Small intestine (tissue), 7 donors: ENCODE measurements around the gene KLRF1. TPM values are rescaled to one million over a fixed set of nuclear protein-coding genes. Genes with fewer than 3 reads are reported as not detected.

Experiments used
- DNase-seq, 2 donors: peaks; one replicate each; pipeline versions ENCODE4 v3.0.0 to v3.0.0-alpha.2; 2013
- FAIRE-seq: peaks from 2 replicates; lab custom pipeline; 2012; peaks lifted over from hg19 to GRCh38; lab: Jason Lieb, UNC
- H3K27ac ChIP-seq, 3 donors: one replicate each; pipeline ENCODE4 v1.5.1; 2013; ENCODE audit warnings: low read length in 2 of 3, mild to moderate bottlenecking in 2 of 3, control low read depth in 1 of 3, inconsistent platforms in 1 of 3, low read depth in 1 of 3, moderate library complexity in 1 of 3
- H3K27me3 ChIP-seq, 3 donors: one replicate each; pipeline ENCODE4 v1.6.1; 2013; ENCODE audit warnings: low read length in 3 of 3, inconsistent platforms in 1 of 3; ENCODE audit not compliant: control insufficient read depth in 3 of 3, insufficient read depth in 3 of 3
- H3K36me3 ChIP-seq, 3 donors: one replicate each; pipeline ENCODE4 v1.6.1; 2013; ENCODE audit warnings: low read length in 3 of 3, inconsistent platforms in 1 of 3, low read depth in 1 of 3, mild to moderate bottlenecking in 1 of 3, moderate library complexity in 1 of 3; ENCODE audit not compliant: control insufficient read depth in 3 of 3, insufficient read depth in 2 of 3
- H3K4me1 ChIP-seq, 3 donors: one replicate each; pipeline ENCODE4 v1.6.1; 2013; ENCODE audit warnings: low read length in 2 of 3, inconsistent platforms in 1 of 3, low read depth in 1 of 3, mild to moderate bottlenecking in 1 of 3, moderate library complexity in 1 of 3; ENCODE audit not compliant: control insufficient read depth in 3 of 3, insufficient read depth in 2 of 3
- H3K4me3 ChIP-seq, 3 donors: one replicate each; pipeline ENCODE4 v1.5.1; 2013; ENCODE audit warnings: low read length in 3 of 3, control low read depth in 1 of 3, inconsistent platforms in 1 of 3, low read depth in 1 of 3, mild to moderate bottlenecking in 1 of 3, moderate library complexity in 1 of 3
- H3K9me3 ChIP-seq, 2 donors: one replicate each; pipeline ENCODE4 v1.6.1; 2013; ENCODE audit warnings: low read depth in 1 of 2, low read length in 1 of 2; ENCODE audit not compliant: control insufficient read depth in 2 of 2, insufficient read depth in 1 of 2
- WGBS, 3 donors: extraction: QIAGEN DNeasy Blood & Tissue Kit; methylation state at CpG; one replicate each; pipeline ENCODE4 v1.1.7; 2013; 5-methylcytosine and 5-hydroxymethylcytosine counted together
- polyA plus RNA-seq, 4 donors: library from polyadenylated mRNA; stranded (reverse) in 3 of 4; unstranded in 1 of 4; fragments of 200-250 nt in 3 of 4; fragments of 120-200 nt in 1 of 4; gene quantifications; one replicate each; pipeline versions ENCODE4 v1.2.1 to v1.2.3, GENCODE V29; 2013
- donor health status: healthy with polysubstance abuse.
- donor health status: control.
- donor health status: control.
- donor health status: Bipolar disorder and iron deficiency.
- donor health status: healthy.

The KLRF1 gene
- polyA plus RNA-seq, 4 donors: 0.24 to 0.47 TPM; not detected in 2

DNA sequence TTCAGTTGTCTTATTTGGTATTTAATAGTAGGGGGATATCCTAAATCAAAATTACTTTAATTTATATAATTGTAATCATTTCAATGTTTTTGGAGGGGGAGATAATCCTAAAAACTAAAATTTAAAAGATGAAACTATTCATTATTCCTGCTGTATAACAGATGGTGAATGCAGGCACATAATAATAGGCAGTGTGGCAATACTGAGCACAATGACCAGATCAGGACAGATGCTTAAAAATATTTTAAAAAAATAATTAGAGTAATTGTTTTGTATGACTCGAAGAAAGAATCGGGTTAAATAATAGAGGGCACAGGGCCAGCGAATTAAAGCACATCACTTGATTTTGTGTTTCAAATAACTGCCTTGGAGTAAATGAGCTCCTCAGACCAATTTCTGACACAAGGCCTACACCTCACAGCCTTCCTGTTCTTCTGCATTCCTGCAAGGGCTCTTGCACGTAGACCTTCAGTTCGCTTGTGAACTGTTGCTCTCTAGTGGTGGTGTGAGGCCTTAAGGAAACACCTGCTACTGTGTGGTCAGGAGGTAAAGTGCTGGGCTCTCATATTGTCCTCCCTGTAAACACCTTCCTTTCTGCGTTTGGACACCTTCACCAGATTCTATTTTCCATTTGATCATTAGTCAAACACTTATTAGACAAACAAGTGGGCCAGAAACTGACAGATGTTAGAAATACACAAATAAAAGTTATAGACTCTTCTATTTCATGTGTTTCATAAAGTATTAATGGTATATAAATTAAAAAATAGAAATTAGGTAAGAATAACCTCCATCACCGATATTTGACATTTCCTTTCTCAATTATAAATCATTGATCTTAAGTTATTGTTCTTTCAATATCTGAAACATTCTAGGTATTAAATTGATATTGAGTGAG lies 29.3 kb upstream of the KLRF1 start:
- Histone ChIP-seq H3K4me3 (no peak overlapping the region), H3K4me1 (no peaks in the 10 kb centered on the region), H3K9me3 (no peaks in the 10 kb centered on the region), H3K36me3 (no peaks in the 10 kb centered on the region), H3K27me3 (no peaks in the 10 kb centered on the region), H3K27ac (no peak overlapping the region)
- DNase-seq (peak; percentile 67 to 82), FAIRE-seq (no peak)
- WGBS, 3 donors: 44 to 52% (median 46%) methylated on average over 7 of the region's 7 CpGs

DNA sequence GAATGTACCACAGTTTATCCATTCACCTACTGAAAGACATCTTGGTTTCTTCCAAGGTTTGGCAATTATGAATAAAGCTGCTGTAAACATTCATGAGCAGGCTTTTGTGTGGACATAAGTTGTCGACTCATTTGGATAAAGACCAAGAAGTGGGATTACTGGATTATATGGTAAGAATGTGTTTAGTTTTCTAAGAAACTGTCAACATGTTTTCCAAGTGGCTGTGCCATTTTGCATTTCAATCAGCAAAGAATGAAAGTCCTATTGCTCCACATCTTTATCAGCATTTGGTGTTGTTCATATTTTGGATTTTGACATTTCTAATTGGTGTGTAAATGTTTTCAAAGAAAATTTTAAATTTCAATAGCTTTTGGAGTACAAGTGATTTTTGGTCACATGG lies 27.3 kb upstream of the KLRF1 start:
- Histone ChIP-seq H3K36me3 (no peaks in the 10 kb centered on the region), H3K27ac (no peak overlapping the region), H3K4me3 (no peak overlapping the region), H3K9me3 (no peaks in the 10 kb centered on the region), H3K27me3 (no peaks in the 10 kb centered on the region), H3K4me1 (no peaks in the 10 kb centered on the region)
- DNase-seq: no peak
- FAIRE-seq: no peak
- WGBS, 3 donors: 54 to 74% (median 69%) methylated on average over 1 of the region's 1 CpG

DNA sequence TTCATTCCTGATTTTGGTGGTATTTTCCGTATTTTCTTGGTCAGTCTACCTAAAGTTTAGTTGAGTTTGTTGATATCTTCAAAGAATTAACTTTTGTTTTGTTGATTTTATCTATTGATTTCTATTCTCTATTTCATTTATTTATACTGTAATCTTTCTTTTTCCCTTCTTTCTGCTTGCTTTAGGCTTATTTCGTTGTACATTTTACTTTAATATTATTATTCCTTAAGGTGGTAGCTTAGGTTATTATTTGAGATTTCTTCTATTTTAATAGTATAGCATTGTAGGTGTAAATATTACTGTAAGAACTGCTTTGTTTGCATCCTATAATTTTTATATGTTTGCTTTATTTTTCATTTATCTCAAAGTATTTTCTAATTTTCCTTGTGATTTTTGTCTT lies 21.4 kb upstream of the KLRF1 start:
- no peaks in the 10 kb centered on the region for H3K36me3 ChIP-seq
- H3K4me1 ChIP-seq: no peaks in the 10 kb centered on the region
- H3K9me3 ChIP-seq: no peaks in the 10 kb centered on the region
- H3K27ac ChIP-seq: no peak overlapping the region
- H3K27me3 ChIP-seq: peaks cover 0 to 2% (median 0%) of the 10 kb centered on the region in 3 donors
- DNase-seq (no peak), FAIRE-seq (peak; percentile 49)
- H3K4me3 ChIP-seq: no peak overlapping the region
- WGBS, 3 donors: 86 to 97% (median 92%) methylated on average over 2 of the region's 2 CpGs

DNA sequence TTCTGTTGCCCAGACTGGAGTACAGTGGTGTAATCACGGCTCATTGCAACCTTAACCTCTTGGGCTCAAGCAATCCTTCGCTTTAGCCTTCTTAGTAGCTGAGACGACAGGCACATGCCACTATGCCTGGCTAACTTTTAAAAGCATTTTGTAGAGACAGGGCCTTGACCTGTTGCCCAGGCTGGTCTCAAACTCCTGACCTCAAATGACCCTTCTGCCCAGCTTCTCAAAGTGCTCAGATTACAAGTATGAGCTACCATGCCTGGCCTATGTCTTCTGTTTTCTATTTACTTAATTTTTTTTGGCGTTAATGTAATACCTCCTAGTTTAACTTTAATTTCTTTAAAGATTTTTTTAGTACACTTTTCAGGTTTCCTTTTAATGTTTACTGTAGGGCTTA lies 20.6 kb upstream of the KLRF1 start:
- no peak for FAIRE-seq
- Histone ChIP-seq H3K36me3 (no peaks in the 10 kb centered on the region), H3K27ac (no peak overlapping the region), H3K27me3 (peaks cover 0 to 2% (median 0%) of the 10 kb centered on the region in 3 donors), H3K9me3 (no peaks in the 10 kb centered on the region), H3K4me1 (no peaks in the 10 kb centered on the region), H3K4me3 (no peak overlapping the region)
- WGBS, 3 donors: 74 to 92% (median 81%) methylated on average over 4 of the region's 4 CpGs
- no peak for DNase-seq

DNA sequence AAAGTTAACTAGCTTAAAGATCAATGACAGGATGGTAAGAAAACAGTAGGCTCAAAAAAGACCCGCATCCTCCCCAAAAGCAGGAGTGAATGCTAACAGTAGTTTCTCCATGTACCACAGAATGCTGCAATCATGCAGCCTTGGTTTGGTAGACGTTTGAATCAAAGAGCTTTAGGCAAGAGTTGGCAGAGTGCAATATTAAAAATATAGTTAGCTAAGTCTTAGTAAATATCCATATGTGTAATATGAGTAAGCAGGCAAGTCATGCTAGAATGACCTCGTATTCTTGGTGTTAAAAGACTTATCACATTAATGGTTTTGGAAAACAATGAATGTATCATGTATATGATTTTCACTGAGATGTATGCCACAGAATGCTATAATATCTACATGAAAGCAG lies 18.8 kb upstream of the KLRF1 start:
- DNase-seq (no peak), FAIRE-seq (no peak)
- Histone ChIP-seq H3K4me3 (no peak overlapping the region), H3K36me3 (no peaks in the 10 kb centered on the region), H3K4me1 (no peaks in the 10 kb centered on the region), H3K27ac (no peak overlapping the region), H3K9me3 (no peaks in the 10 kb centered on the region), H3K27me3 (peaks cover 0 to 2% (median 0%) of the 10 kb centered on the region in 3 donors)
- 54 to 68% (median 64%) methylated on average over 3 of the region's 3 CpGs for WGBS, 3 donors

DNA sequence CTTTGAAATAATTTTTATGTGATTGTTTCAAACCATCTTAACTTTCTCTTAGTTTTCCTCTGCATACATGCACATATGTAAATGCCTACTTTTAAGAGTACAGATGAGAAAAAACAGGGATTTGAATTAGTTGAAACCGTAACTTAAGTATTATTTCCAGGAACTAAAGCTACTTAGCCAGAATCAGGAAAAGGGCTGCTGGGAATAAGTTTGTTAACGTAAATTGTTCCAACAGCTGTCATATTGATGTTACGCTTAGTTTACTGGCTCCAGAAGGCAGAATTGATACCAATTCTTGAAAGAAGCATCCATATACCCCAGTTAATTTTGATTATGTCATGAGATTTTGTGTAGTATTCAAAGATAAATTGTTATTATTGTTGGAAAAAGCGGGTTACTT lies 17.9 kb upstream of the KLRF1 start:
- 66 to 82% (median 80%) methylated on average over 4 of the region's 4 CpGs for WGBS, 3 donors
- DNase-seq (no peak), FAIRE-seq (no peak)
- peaks cover 0 to 7% (median 0%) of the 10 kb centered on the region in 3 donors for H3K27me3 ChIP-seq
- no peaks in the 10 kb centered on the region for H3K9me3 ChIP-seq
- H3K27ac ChIP-seq: no peak overlapping the region
- H3K36me3 ChIP-seq: no peaks in the 10 kb centered on the region
- no peak overlapping the region for H3K4me3 ChIP-seq
- H3K4me1 ChIP-seq: no peaks in the 10 kb centered on the region

DNA sequence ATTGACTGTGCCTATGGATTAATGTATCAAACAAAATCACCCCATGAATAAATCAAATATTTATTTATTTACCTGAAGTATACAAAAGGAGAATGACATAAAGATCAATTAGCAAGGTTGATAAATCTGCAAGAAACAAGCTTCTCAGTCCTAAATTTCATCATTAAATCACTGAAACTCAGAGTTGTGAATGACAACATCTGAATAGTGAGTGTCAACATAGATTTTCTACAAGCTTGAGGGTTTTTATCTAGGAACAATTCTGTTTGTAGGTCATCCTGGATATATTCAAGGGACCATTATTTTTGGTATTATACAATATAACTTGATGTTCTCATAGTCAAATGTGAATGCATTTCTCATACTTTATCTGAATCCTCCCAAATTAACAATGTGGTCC lies 17.4 kb upstream of the KLRF1 start:
- no peak overlapping the region for H3K4me3 ChIP-seq
- no peaks in the 10 kb centered on the region for H3K9me3 ChIP-seq
- H3K27ac ChIP-seq: no peak overlapping the region
- FAIRE-seq: no peak
- DNase-seq: no peak
- no peaks in the 10 kb centered on the region for H3K36me3 ChIP-seq
- H3K4me1 ChIP-seq: no peaks in the 10 kb centered on the region
- H3K27me3 ChIP-seq: peaks cover 0 to 7% (median 0%) of the 10 kb centered on the region in 3 donors

DNA sequence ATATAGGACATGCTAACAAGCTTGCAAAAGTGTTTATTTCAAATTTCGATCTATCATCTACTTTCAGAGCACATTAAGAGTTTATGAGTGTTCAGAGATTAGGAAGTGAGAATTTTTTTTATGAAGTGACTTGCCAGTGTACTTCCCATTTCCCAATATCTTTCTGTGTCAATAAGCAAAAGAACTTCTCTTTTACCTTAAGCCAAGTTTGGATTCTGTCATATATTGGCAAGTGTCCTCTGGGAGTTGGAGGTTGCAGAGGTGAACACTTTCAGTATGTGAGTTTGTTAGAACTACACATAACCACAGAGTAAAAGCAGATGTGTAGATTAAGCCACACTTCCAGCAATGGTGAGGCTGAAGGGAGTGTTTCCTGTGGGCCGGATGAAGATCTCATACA lies 16.6 kb upstream of the KLRF1 start:
- Histone ChIP-seq H3K27me3 (peaks cover 0 to 7% (median 0%) of the 10 kb centered on the region in 3 donors), H3K36me3 (no peaks in the 10 kb centered on the region), H3K4me3 (no peak overlapping the region), H3K27ac (no peak overlapping the region), H3K4me1 (no peaks in the 10 kb centered on the region), H3K9me3 (no peaks in the 10 kb centered on the region)
- FAIRE-seq (no peak), DNase-seq (no peak)
- WGBS, 3 donors: 53 to 65% (median 59%) methylated on average over 2 of the region's 2 CpGs
